Fibroblast of villous mesenchyme (primary cell): ENCODE measurements around the gene PSEN1. TPM values are rescaled to one million over a fixed set of nuclear protein-coding genes. Genes with fewer than 3 reads are reported as not detected.
A peak's percentile ranks its signal among the peaks of the same experiment; 100 is the strongest.

ENCODE experiments used
- DNase-seq: peaks from one replicate; pipeline ENCODE4 v3.0.0-alpha.2; 2010; ENCODE audit warnings: low read depth
- H3K4me3 ChIP-seq: 2 replicates; pipeline ENCODE4 v1.5.1; 2011; ENCODE audit warnings: low read depth, mild to moderate bottlenecking, low read length
- CTCF ChIP-seq: IDR thresholded peaks from 2 replicates; pipeline ENCODE4 v1.5.1; 2012; ENCODE audit warnings: low read depth, mild to moderate bottlenecking, low read length; ENCODE audit not compliant: insufficient read depth
- total RNA-seq: library from RNA; depleted of rRNA; stranded (reverse); fragments of >200 nt; gene quantifications from 2 replicates; pipeline ENCODE4 v1.2.3, GENCODE V29; 2012

The PSEN1 gene
- total RNA-seq, 1 donor = 57.4 TPM

DNA sequence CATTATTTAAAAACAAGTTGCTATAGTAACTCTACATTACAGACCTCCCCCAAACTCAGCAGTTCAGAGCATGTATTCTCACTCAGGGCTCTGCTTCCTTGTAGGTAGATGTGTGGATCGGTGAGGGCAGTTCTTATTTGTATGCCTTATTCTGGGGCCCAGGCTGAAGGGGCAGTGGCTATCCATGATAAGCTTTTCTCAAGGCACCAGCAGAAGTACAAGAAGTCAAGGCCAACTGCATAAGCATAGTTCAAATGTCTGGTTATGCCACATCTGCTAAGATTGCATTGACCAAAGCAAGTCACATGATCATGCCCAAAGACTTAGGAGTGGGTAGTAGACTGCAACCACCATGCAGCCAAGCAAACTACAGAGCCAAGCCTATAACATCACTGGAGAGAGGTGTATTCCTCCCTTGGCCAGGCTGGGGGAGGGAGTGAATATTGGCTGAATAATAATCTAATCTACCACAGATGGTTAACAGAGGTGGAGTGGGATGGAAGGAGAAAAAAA lies 4.6 kb downstream of the PSEN1 start:
- H3K4me3 ChIP-seq = no peak overlapping the region
- no peak for DNase-seq
- TF ChIP-seq CTCF = no peak

DNA sequence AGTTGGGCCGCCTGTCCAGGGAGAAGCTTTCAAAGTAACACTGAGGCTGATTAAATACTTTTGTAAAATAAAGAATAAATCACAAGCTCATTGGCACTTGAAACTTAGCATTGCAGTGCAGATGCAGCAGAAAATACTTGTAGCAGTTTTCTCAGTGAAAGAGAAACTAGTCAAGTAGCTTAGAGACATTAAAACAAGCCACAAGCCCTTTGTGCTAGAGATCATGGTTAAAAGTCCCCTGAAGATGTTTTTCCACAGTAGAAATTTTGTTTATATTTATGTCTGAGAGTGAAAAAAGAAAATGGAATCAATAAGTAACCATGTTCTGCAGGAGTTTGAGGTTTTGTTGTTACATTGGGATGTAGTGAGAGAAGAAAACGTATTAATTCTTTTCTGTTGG lies 5.9 kb downstream of the PSEN1 start:
- H3K4me3 ChIP-seq = no peak overlapping the region
- peak; percentile 30 for DNase-seq

DNA sequence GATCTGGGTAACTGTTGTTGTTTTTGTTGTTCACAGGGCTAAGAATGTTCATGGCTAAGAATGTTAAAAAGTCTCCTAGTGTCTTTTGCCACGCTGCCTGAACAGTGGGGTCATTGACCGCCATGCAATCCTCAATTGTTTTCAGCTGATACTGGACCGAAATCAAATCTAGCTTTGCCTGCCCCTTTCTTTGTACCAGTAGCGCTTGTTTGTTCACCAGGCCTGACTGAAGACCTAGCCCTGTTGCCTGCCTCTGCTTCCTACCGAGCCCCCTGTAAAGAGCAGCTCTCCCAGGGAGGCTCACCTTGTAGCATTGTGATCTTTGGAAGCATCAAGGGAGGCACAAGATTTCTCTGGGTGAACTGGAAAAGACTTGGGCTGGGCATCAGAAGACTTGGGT lies 6.7 kb downstream of the PSEN1 start:
- no peak for TF ChIP-seq CTCF
- H3K4me3 ChIP-seq = no peak overlapping the region

More for the DNA sequence above, 5.9 kb downstream of the PSEN1 start:
- no peak for TF ChIP-seq CTCF

DNA sequence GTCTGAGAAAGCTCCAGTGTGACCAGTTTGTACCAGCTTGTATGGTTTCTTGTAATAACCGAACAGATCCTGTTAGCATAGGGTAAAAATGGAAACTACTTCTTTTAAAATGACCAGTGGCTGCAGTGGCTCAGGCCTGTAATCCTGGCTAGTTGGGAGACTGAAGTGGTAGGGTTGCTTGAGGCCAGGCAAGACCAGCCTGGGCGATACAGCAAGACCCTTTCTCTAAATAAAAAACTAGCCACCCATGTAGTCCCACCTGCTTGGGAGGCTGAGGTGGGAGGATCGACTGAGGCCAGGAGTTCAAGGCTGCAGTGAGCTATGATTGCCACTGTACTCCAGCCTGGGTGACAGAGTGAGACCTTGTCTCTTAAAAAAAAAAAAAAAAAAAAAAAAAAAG lies 7.3 kb downstream of the PSEN1 start:
- TF ChIP-seq CTCF = no peak
- no peak overlapping the region for H3K4me3 ChIP-seq
- no peak for DNase-seq

More for the DNA sequence above, 6.7 kb downstream of the PSEN1 start:
- DNase-seq = no peak

- no peak overlapping the region for H3K4me3 ChIP-seq
- no peak for DNase-seq
- TF ChIP-seq CTCF = no peak
Observed at GRCh38 chr14:73145371-73145770, 9.1 kb downstream of the PSEN1 start.

DNA sequence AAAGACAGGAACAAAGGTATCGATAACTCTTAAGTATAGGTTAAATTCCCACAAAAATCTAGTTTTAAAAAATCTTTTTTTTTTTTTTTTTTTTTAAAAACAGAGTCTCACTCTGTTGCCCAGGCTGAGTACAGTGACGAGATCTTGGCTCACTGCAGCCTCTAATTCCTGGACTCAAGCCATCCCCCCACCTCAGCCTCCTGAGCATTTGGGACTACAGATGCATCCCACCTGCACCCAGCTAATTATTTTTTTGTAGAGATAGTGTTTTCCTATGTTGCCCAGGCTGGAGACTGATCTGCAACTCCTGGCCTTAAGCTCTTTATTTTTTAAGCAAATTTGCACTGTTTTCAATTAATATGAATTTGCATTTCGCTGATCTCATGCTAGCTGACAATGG lies 9.8 kb downstream of the PSEN1 start:
- TF ChIP-seq CTCF = no peak
- H3K4me3 ChIP-seq = no peak overlapping the region
- DNase-seq = no peak

GRCh38 chr14:73149753-73150152 lies 13.4 kb downstream of the PSEN1 start:
- DNase-seq = peak; percentile 47
- TF ChIP-seq CTCF = no peak
- H3K4me3 ChIP-seq = no peak overlapping the region
